HepG2 (cell line): ENCODE results near the gene SNAP29. TPM values are rescaled to one million over a fixed set of nuclear protein-coding genes. Genes with fewer than 3 reads are reported as not detected.

Source experiments
- ATAC-seq: fragments of 200-7000 bp; cut with Tn5 transposase; 3 replicates; pipeline ENCODE4 v1.9.1; 2020; ENCODE audit warnings: mild to moderate bottlenecking, moderate library complexity
- BruUV-seq: library from RNA; stranded (reverse); fragments of 400-500 nt; replicated peaks from 2 replicates; lab custom pipeline; 2021; lab: Mats Ljungman, UMichigan
- CTCF ChIA-PET: fragments of 300-600 bp; formaldehyde crosslinking; extraction: SDS; loops from one replicate; lab custom pipeline; 2021; ENCODE audit warnings: low total read pairs, inconsistent platforms, low intra/inter-chr PET ratio; lab: Yijun Ruan, JAX
- POLR2A ChIA-PET: fragments of 350-600 bp; sonication (Branson Sonifier 250); formaldehyde crosslinking; loops from one replicate; lab custom pipeline; 2020; ENCODE audit warnings: antibody characterized with exemption, inconsistent platforms; lab: Yijun Ruan, JAX
- DNase-seq: peaks from one replicate; pipeline ENCODE4 v3.0.0-alpha.2; 2015; ENCODE audit warnings: low spot score
- FAIRE-seq: peaks from 3 replicates; lab custom pipeline; 2011; peaks lifted over from hg19 to GRCh38; lab: Jason Lieb, UNC
- H2AFZ ChIP-seq: one replicate; pipeline ENCODE4 v1.6.1; 2011; ENCODE audit warnings: low read length, inconsistent platforms
- H3K27ac ChIP-seq: fragments of 300-600 bp; 3 replicates; pipeline ENCODE4 v1.8.0; 2011; ENCODE audit warnings: mixed run types, mild to moderate bottlenecking, mixed read lengths, low read length, inconsistent platforms; ENCODE audit not compliant: insufficient read depth; ENCODE audit errors: extremely low read length
- H3K27me3 ChIP-seq, 2 experiments: fragments of 200-600 bp in 1 of 2; 2 replicates in 1 of 2; 3 replicates in 1 of 2; pipeline versions ENCODE4 v1.6.0 to v1.8.0; 2011; ENCODE audit warnings: low read length in 2 of 2, mild to moderate bottlenecking in 2 of 2, moderate library complexity in 2 of 2, inconsistent platforms in 1 of 2; ENCODE audit not compliant: insufficient read depth in 2 of 2, control insufficient read depth in 1 of 2
- H3K36me3 ChIP-seq, 2 experiments: fragments of 200-600 bp in 1 of 2; replicated peaks in 1 of 2; 2 replicates in 1 of 2; 3 replicates in 1 of 2; pipeline versions ENCODE4 v1.5.1 to v1.8.0; 2011; ENCODE audit warnings: low read length in 2 of 2, inconsistent platforms in 1 of 2; ENCODE audit not compliant: insufficient read depth in 2 of 2, control insufficient read depth in 1 of 2
- H3K4me1 ChIP-seq: 2 replicates; pipeline ENCODE4 v1.5.1; 2012; ENCODE audit warnings: low read length, inconsistent platforms; ENCODE audit not compliant: insufficient read depth
- H3K4me2 ChIP-seq: 2 replicates; pipeline ENCODE4 v1.6.0; 2011; ENCODE audit warnings: low read depth, low read length, inconsistent platforms
- H3K4me3 ChIP-seq, 3 experiments: fragments of 200-600 bp in 1 of 3; sonication (generic), shearing (Covaris generic) in 1 of 3; replicated peaks in 1 of 3; 2 replicates each; pipeline ENCODE4 v1.5.1; 2011 to 2016; ENCODE audit warnings: low read length in 3 of 3, inconsistent platforms in 2 of 3, low read depth in 2 of 3, mild to moderate bottlenecking in 2 of 3, control low read depth in 1 of 3, mixed read lengths in 1 of 3; ENCODE audit not compliant: insufficient read depth in 1 of 3
- H3K79me2 ChIP-seq: one replicate; pipeline ENCODE4 v1.6.1; 2011; ENCODE audit warnings: low read length, inconsistent platforms; ENCODE audit not compliant: insufficient read depth
- H3K9ac ChIP-seq: 2 replicates; pipeline ENCODE4 v1.6.0; 2011; ENCODE audit warnings: mild to moderate bottlenecking, low read depth, low read length, inconsistent platforms; ENCODE audit not compliant: insufficient read depth
- H3K9me3 ChIP-seq: 2 replicates; pipeline ENCODE4 v1.5.1; 2012; ENCODE audit warnings: mild to moderate bottlenecking, low read length
- H4K20me1 ChIP-seq: 2 replicates; pipeline ENCODE4 v1.6.0; 2011; ENCODE audit warnings: inconsistent platforms, mild to moderate bottlenecking, low read length, moderate library complexity; ENCODE audit not compliant: insufficient read depth
- ATM ChIP-seq: fragments of 450-650 bp; IDR thresholded peaks from 2 replicates; pipeline ENCODE4 v1.7.1; 2017; ENCODE audit warnings: mild to moderate bottlenecking, borderline replicate concordance
- DNMT3B ChIP-seq: conservative IDR thresholded peaks from 2 replicates; pipeline ENCODE4 v1.6.1; 2016; ENCODE audit warnings: missing biosample characterization, control low read depth
- HOXA3 ChIP-seq: sonication (generic); formaldehyde crosslinking; IDR thresholded peaks from 2 replicates; pipeline ENCODE4 v1.5.0; 2020; ENCODE audit warnings: missing genetic modification reagents
- MEIS1 ChIP-seq: sonication (generic); formaldehyde crosslinking; IDR thresholded peaks from 2 replicates; pipeline ENCODE4 v1.9.0; 2021; ENCODE audit warnings: mild to moderate bottlenecking, missing genetic modification reagents, moderate library complexity, borderline replicate concordance
- MXD4 ChIP-seq: IDR thresholded peaks from 2 replicates; pipeline ENCODE4 v1.6.1; 2016; ENCODE audit warnings: mild to moderate bottlenecking, missing biosample characterization, missing genetic modification reagents
- NFRKB ChIP-seq: fragments of 450-650 bp; IDR thresholded peaks from 2 replicates; pipeline ENCODE4 v1.6.1; 2017
- NR2C2 ChIP-seq: sonication (generic); formaldehyde crosslinking; IDR thresholded peaks from 2 replicates; pipeline ENCODE4 v1.4.0; 2020; ENCODE audit warnings: missing genetic modification reagents, mild to moderate bottlenecking, moderate library complexity, borderline replicate concordance
- SNAI1 ChIP-seq: sonication (generic); formaldehyde crosslinking; IDR thresholded peaks from 2 replicates; pipeline ENCODE4 v1.5.0; 2020; ENCODE audit warnings: mild to moderate bottlenecking, missing genetic modification reagents, borderline replicate concordance
- SRSF4 ChIP-seq: fragments of 200-400 bp; formaldehyde crosslinking; IDR thresholded peaks from one replicate; pipeline ENCODE4 v1.6.1; 2018; ENCODE audit warnings: mild to moderate bottlenecking, low read depth, low read length, moderate library complexity; ENCODE audit not compliant: poor library complexity, severe bottlenecking
- TRIM24 ChIP-seq: sonication (generic); formaldehyde crosslinking; IDR thresholded peaks from 2 replicates; pipeline ENCODE4 v1.8.0; 2022; ENCODE audit warnings: mild to moderate bottlenecking, missing genetic modification reagents
- ZFAT ChIP-seq: sonication (generic); formaldehyde crosslinking; conservative IDR thresholded peaks from 2 replicates; pipeline ENCODE4 v1.8.1; 2023; ENCODE audit warnings: missing genetic modification reagents, inconsistent platforms
- ZNF251 ChIP-seq: sonication (generic); formaldehyde crosslinking; IDR thresholded peaks from 2 replicates; pipeline ENCODE4 v1.9.0; 2021; ENCODE audit warnings: mild to moderate bottlenecking, missing genetic modification reagents
- ZNF33B ChIP-seq: sonication (generic); formaldehyde crosslinking; IDR thresholded peaks from 2 replicates; pipeline ENCODE4 v1.5.1; 2020; ENCODE audit warnings: mild to moderate bottlenecking, missing genetic modification reagents
- ZNF550 ChIP-seq: sonication (generic); formaldehyde crosslinking; IDR thresholded peaks from 2 replicates; pipeline ENCODE4 v1.4.0; 2020; ENCODE audit warnings: mild to moderate bottlenecking, missing genetic modification reagents, borderline replicate concordance
- ZNF678 ChIP-seq: sonication (generic); formaldehyde crosslinking; IDR thresholded peaks from 2 replicates; pipeline ENCODE4 v1.4.0; 2020; ENCODE audit warnings: mild to moderate bottlenecking, missing genetic modification reagents
- WGBS: methylation state at CpG from one replicate; pipeline ENCODE4 v1.1.6; 2017; ENCODE audit warnings: low lambda C conversion rate; 5-methylcytosine and 5-hydroxymethylcytosine counted together
- in situ Hi-C: cut with HindIII; loops from 2 replicates; pipeline ENCODE4 v1.10.0; 2017; ENCODE audit warnings: low pct_unique_long_range_greater_than_20kb; ENCODE audit not compliant: extremely low pct_ligation_motif_present
- intact Hi-C: fragments of 100-400 bp; cut with micrococcal nuclease; formaldehyde crosslinking; loops from one replicate; pipeline ENCODE4 v1.10.0; 2022; ENCODE audit not compliant: unreplicated experiment
- polyA plus RNA-seq, 8 experiments: library from polyadenylated mRNA; depleted of rRNA in 3 of 8; stranded (reverse) in 7 of 8; unstranded in 1 of 8; fragments of >200 nt; fragmentation: Illumina TruSeq in 4 of 8; extraction: Trizol in 4 of 8; gene quantifications; 2 replicates each; pipeline versions ENCODE4 v1.2.1 to v1.2.3, GENCODE V29; 2011 to 2016; ENCODE audit warnings: low read depth in 4 of 8, missing spikeins in 1 of 8, mixed read lengths in 1 of 8; ENCODE audit not compliant: insufficient read depth in 1 of 8
- total RNA-seq, 5 experiments: library from RNA; depleted of rRNA; stranded (reverse); fragments of >200 nt; fragmentation: Illumina TruSeq; extraction: Trizol; gene quantifications; 2 replicates each; pipeline ENCODE4 v1.2.3, GENCODE V29; 2016; ENCODE audit warnings: low read depth in 1 of 5
- TF ChIP-seq, protein P1 (sequence below): sonication (generic); formaldehyde crosslinking; IDR thresholded peaks from 2 replicates; pipeline ENCODE4 v1.8.1; 2023; ENCODE audit warnings: mild to moderate bottlenecking, missing genetic modification reagents, borderline replicate concordance
- TF ChIP-seq, protein P2 (sequence below): sonication (generic); formaldehyde crosslinking; IDR thresholded peaks from 2 replicates; pipeline ENCODE4 v1.5.1; 2020; ENCODE audit warnings: mild to moderate bottlenecking, missing genetic modification reagents, moderate library complexity

Gene SNAP29
- total and polyA plus RNA-seq, 2 of the 13 experiments (the other 11 are each of a cell fraction or from before 2014, with no cell fraction given), result 12.3 to 30.7 TPM

DNA sequence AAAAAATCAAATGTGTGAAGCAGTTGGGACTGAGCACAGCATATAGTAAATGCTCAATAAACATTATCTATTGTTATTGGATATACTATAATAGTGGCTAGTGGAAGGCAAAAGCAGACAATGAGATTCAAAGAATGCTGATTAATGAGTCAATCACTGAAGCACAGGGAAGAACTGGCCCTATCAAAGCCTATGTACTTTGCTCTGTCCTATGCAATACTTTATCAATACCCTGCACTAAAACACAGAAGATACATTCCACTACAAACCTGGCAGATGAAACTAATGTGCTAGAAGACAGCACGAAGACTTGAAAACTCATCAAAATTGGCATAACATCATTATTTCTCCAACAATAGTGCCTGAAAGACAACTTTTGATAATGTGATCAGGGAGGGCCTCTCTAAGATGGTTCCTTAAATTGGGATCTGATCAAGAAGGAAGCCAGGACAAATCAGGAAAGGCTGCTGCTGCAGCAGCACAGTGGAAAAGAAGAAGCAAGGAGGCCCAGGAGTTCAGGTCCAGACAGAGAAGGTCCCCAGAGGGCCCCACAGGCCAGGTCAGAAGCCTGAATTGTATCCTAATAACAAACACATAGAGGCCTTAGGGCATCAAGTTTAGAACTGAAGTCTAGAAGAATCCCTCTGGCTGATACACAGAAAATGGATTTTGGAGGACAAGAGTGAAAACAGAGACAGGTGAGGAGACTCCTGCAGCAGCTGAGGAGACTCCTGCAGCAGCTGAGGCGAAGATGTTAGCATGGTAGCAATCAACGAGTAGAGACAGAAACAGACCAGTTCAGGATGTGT is 18.8 kb upstream of the SNAP29 start:
- H3K27ac ChIP-seq, result no peak overlapping the region
- DNase-seq (no peak), FAIRE-seq (no peak), ATAC-seq (no peak)
- CTCF ChIA-PET, result no interaction called here
- no peaks in the 10 kb centered on the region for H3K9me3 ChIP-seq
- no peaks in the 10 kb centered on the region for H3K27me3 ChIP-seq
- H4K20me1 ChIP-seq, result no peaks in the 10 kb centered on the region
- 95% methylated on average over 3 of the region's 3 CpGs for WGBS
- POLR2A ChIA-PET, result no interaction called here
- no peak overlapping the region for H2AFZ ChIP-seq
- intact Hi-C loops, result no loop called here
- in situ Hi-C loops, result no loop called here
- no peaks in the 10 kb centered on the region for H3K36me3 ChIP-seq
- H3K9ac ChIP-seq, result no peak overlapping the region
- BruUV-seq, result no TSS peak
- no peak overlapping the region for H3K4me3 ChIP-seq
- H3K4me2 ChIP-seq, result no peak overlapping the region
- no peak for TF ChIP-seq ZNF550 (CRISPR knock-in tag)
- no peak for TF ChIP-seq ZNF251 (CRISPR knock-in tag)
- no peak for TF ChIP-seq NR2C2 (CRISPR knock-in tag)
- TF ChIP-seq ZFAT (CRISPR knock-in tag), result no peak
- no peak for TF ChIP-seq HOXA3 (CRISPR knock-in tag)
- no peak for TF ChIP-seq ATM
- no peak for TF ChIP-seq NFRKB
- TF ChIP-seq DNMT3B, result no peak
- TF ChIP-seq, protein P1, sequence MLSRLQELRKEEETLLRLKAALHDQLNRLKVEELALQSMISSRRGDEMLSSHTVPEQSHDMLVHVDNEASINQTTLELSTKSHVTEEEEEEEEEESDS (CRISPR knock-in tag), result no peak
- no peak for TF ChIP-seq ZNF678 (CRISPR knock-in tag)
- no peak for TF ChIP-seq ZNF33B
- TF ChIP-seq MXD4, result no peak
- TF ChIP-seq, protein P2, sequence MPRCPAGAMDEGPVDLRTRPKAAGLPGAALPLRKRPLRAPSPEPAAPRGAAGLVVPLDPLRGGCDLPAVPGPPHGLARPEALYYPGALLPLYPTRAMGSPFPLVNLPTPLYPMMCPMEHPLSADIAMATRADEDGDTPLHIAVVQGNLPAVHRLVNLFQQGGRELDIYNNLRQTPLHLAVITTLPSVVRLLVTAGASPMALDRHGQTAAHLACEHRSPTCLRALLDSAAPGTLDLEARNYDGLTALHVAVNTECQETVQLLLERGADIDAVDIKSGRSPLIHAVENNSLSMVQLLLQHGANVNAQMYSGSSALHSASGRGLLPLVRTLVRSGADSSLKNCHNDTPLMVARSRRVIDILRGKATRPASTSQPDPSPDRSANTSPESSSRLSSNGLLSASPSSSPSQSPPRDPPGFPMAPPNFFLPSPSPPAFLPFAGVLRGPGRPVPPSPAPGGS, result no peak
- TF ChIP-seq MEIS1 (CRISPR knock-in tag), result no peak
- TF ChIP-seq SRSF4, result no peak
- no peak for TF ChIP-seq SNAI1 (CRISPR knock-in tag)
- TF ChIP-seq TRIM24 (CRISPR knock-in tag), result no peak
- peaks cover 57% of the 10 kb centered on the region for H3K79me2 ChIP-seq
- H3K4me1 ChIP-seq, result peaks cover 43% of the 10 kb centered on the region
